K562 (cell line): Measurements from ENCODE around the gene ZBTB48. TPM values are rescaled to one million over a fixed set of nuclear protein-coding genes. Genes with fewer than 3 reads are reported as not detected.

Source experiments
- ATF7 ChIP-seq: fragments of 450-650 bp; IDR thresholded peaks from 2 replicates; pipeline ENCODE4 v1.7.1; 2014; ENCODE audit warnings: mild to moderate bottlenecking, moderate library complexity
- BRF2 ChIP-seq: IDR thresholded peaks from 3 replicates; pipeline ENCODE4 v1.6.1; 2011; ENCODE audit warnings: borderline replicate concordance, mild to moderate bottlenecking; ENCODE audit not compliant: insufficient read length, insufficient read depth
- CHCHD3 ChIP-seq: fragments of 250-450 bp; sonication (Bioruptor Pico); IDR thresholded peaks from 2 replicates; pipeline ENCODE4 v2.1.2; 2022; ENCODE audit warnings: mild to moderate bottlenecking
- E2F4 ChIP-seq: sonication (generic); formaldehyde crosslinking; IDR thresholded peaks from 2 replicates; pipeline ENCODE4 v1.8.0; 2022; ENCODE audit warnings: mild to moderate bottlenecking, low read depth, missing genetic modification reagents
- FOXK2 ChIP-seq, 2 experiments: fragments of 450-650 bp; IDR thresholded peaks in 1 of 2; conservative IDR thresholded peaks in 1 of 2; 2 replicates each; pipeline ENCODE4 v1.6.1; 2016; ENCODE audit warnings: low read depth in 2 of 2, mild to moderate bottlenecking in 1 of 2
- HMGXB4 ChIP-seq: sonication (generic); formaldehyde crosslinking; IDR thresholded peaks from 2 replicates; pipeline ENCODE4 v1.8.1; 2023; ENCODE audit warnings: mild to moderate bottlenecking, missing genetic modification reagents
- KAT7 ChIP-seq: sonication (generic); formaldehyde crosslinking; IDR thresholded peaks from 2 replicates; pipeline ENCODE4 v1.8.0; 2022; ENCODE audit warnings: missing genetic modification reagents, mild to moderate bottlenecking, borderline replicate concordance
- MIER1 ChIP-seq: fragments of 450-650 bp; IDR thresholded peaks from 2 replicates; pipeline ENCODE4 v1.6.1; 2016; ENCODE audit warnings: antibody characterized with exemption, mild to moderate bottlenecking, low read depth
- NCOA4 ChIP-seq: fragments of 450-650 bp; IDR thresholded peaks from 2 replicates; pipeline ENCODE4 v1.6.1; 2018; ENCODE audit warnings: mild to moderate bottlenecking; ENCODE audit not compliant: partially characterized antibody
- NCOR1 ChIP-seq: fragments of 450-650 bp; IDR thresholded peaks from 2 replicates; pipeline ENCODE4 v1.6.1; 2016; ENCODE audit warnings: mild to moderate bottlenecking, moderate library complexity
- NFIX ChIP-seq: fragments of 250-450 bp; sonication (Bioruptor Pico); IDR thresholded peaks from 2 replicates; pipeline ENCODE4 v1.4.0; 2020; ENCODE audit warnings: low read depth, mild to moderate bottlenecking, moderate library complexity
- SAP30 ChIP-seq: fragments of 200-600 bp; sonication (generic); IDR thresholded peaks from 2 replicates; pipeline ENCODE4 v1.6.1; 2012; ENCODE audit warnings: borderline replicate concordance, low read depth, mild to moderate bottlenecking, moderate library complexity, low read length, control low read depth, inconsistent platforms; ENCODE audit not compliant: insufficient read depth, poor library complexity, severe bottlenecking
- SIRT6 ChIP-seq: IDR thresholded peaks from one replicate; pipeline ENCODE4 v1.6.1; 2012; ENCODE audit warnings: low read depth, mild to moderate bottlenecking, control low read depth, inconsistent platforms, low read length, moderate library complexity
- ZFP91 ChIP-seq: sonication (generic); formaldehyde crosslinking; IDR thresholded peaks from 2 replicates; pipeline ENCODE4 v1.8.0; 2022; ENCODE audit warnings: mild to moderate bottlenecking, missing genetic modification reagents
- ZNF175 ChIP-seq: fragments of 200-800 bp; sonication (Bioruptor generic); IDR thresholded peaks from 2 replicates; pipeline ENCODE4 v1.6.1; 2016; ENCODE audit warnings: low read depth, mild to moderate bottlenecking, missing genetic modification characterization, missing compliant biosample characterization
- ZNF347 ChIP-seq: fragments of 450-650 bp; formaldehyde crosslinking; IDR thresholded peaks from 2 replicates; pipeline ENCODE4 v1.4.0; 2020; ENCODE audit warnings: low read depth, mild to moderate bottlenecking, moderate library complexity
- ZNF41 ChIP-seq: fragments of 250-450 bp; sonication (Bioruptor Pico); conservative IDR thresholded peaks from 2 replicates; pipeline ENCODE4 v1.4.0; 2020; ENCODE audit warnings: mild to moderate bottlenecking
- polyA plus RNA-seq, 8 experiments: library from polyadenylated mRNA; depleted of rRNA in 4 of 8; stranded (reverse) in 5 of 8; unstranded in 3 of 8; fragments of >200 nt; fragmentation: Nextera tagmentation in 2 of 8; fragmentation: Illumina TruSeq in 1 of 8; extraction: Ambion mirVana in 2 of 8; extraction: Trizol in 1 of 8; gene quantifications; 2 replicates each; pipeline versions ENCODE4 v1.2.1 to v1.2.3, GENCODE V29; 2011 to 2014; ENCODE audit warnings: inconsistent platforms in 1 of 8, missing spikeins in 1 of 8
- total RNA-seq, 7 experiments: library from RNA; depleted of rRNA in 6 of 7; stranded (reverse); fragments of >200 nt in 6 of 7; fragmentation: Illumina TruSeq in 2 of 7; extraction: Trizol in 2 of 7; gene quantifications; 2 replicates each; pipeline versions ENCODE4 v1.2.1 to v1.2.3, GENCODE V29; 2011 to 2021; ENCODE audit warnings: low replicate concordance in 1 of 7

The ZBTB48 gene
- total and polyA plus RNA-seq, 9 of the 15 experiments (the other 6 are each of a cell fraction or from before 2014, with no cell fraction given): 1.9 to 66.9 (median 29.5) TPM

- TF ChIP-seq SAP30 (no peak), ATF7 (peak; percentile 70; the same call in 1 of the 2 replicates), E2F4 (CRISPR knock-in tag) (no peak), MIER1 (no peak), NCOR1 (peak; percentile 6; the same call in 1 of the 2 replicates), NFIX (CRISPR knock-in tag) (no peak), KAT7 (CRISPR knock-in tag) (no peak), FOXK2 (conservative IDR thresholded peaks at IDR 0.05 in 1 of 2, IDR thresholded peaks at IDR 0.05 in 1 of 2; ENCODE audit: low read depth in 2 of 2) (no peak), CHCHD3 (CRISPR knock-in tag) (no peak), ZFP91 (CRISPR knock-in tag) (no peak), ZNF175 (peak; percentile 80; the same call in 1 of the 2 replicates), HMGXB4 (CRISPR knock-in tag) (no peak), BRF2 (no peak), ZNF347 (CRISPR knock-in tag) (no peak), ZNF41 (CRISPR knock-in tag) (no peak), NCOA4 (no peak), SIRT6 (no peak)
Observed at GRCh38 chr1:6613361-6614018, 33.7 kb downstream of the ZBTB48 start, which contains the start of gene PHF13 (continued).
